ENCODE measurements around the gene ODF2L.

- TF ChIP-seq TCF4 (CRISPR knock-in tag; IDR thresholded peaks at IDR 0.05; ENCODE audit: borderline replicate concordance) = no peak
- no peak for TF ChIP-seq PATZ1 (CRISPR knock-in tag; IDR thresholded peaks at IDR 0.05; ENCODE audit: borderline replicate concordance)
- no peak for TF ChIP-seq TSHZ2 (CRISPR knock-in tag; IDR thresholded peaks at IDR 0.05)
Measured at GRCh38 chr1:86339906-86340305, 56.2 kb downstream of the ODF2L start.

All from SK-N-SH treated with all-trans-retinoic acid at 6 μM for 48 hours (cell line).